ENCODE results near the gene NUDT15.

DNA sequence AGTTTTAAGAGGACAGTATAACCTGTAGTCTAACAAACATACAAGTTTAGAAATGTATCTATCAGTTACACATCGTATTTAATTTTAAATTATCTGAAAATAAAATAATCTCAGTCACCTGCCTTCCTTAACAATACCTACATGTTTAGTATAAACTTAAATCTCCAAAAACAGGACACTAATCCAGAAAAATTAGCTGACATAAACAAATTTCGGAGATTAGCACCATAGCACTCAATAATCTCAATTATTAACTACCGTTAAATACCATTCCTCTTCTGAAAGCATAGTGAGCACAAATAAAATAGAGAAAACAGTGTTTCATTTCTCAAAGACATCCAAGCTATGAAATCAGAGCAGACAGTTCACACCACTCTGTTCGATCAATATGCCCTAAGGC is 44.2 kb downstream of the NUDT15 start:
- TF ChIP-seq CTCF (IDR thresholded peaks at IDR 0.05; ENCODE audit: control extremely low read depth in 1 of 3, insufficient read depth in 1 of 3, low read depth in 1 of 3, low read length in 3 of 3) (no peak), TAF1 (IDR thresholded peaks at IDR 0.05; ENCODE audit: low read depth, low read length) (no peak), ZNF274 (IDR thresholded peaks at IDR 0.05; ENCODE audit: borderline replicate concordance, extremely low read depth, low read length) (no peak), SP1 (IDR thresholded peaks at IDR 0.05; ENCODE audit: low read depth, low read length) (no peak), ATF2 (IDR thresholded peaks at IDR 0.05; ENCODE audit: low read length) (no peak)
